HK-2 (cell line): ENCODE data around the gene MXD4.

Experiments
- DNase-seq: peaks from one replicate; pipeline ENCODE4 v3.0.0-alpha.2; 2018; ENCODE audit not compliant: unreplicated experiment

The MXD4 gene

GRCh38 chr4:2261853-2262144, at the start of gene MXD4:
Gene MXD4, minus strand, starts transcription at chr4:2262109. Its CDS starts 129 bp downstream, at chr4:2261980.
- DNase-seq = no peak

- DNase-seq = no peak
These were observed 45.0 kb upstream of the MXD4 start for GRCh38 chr4:2306773-2307410.

DNA sequence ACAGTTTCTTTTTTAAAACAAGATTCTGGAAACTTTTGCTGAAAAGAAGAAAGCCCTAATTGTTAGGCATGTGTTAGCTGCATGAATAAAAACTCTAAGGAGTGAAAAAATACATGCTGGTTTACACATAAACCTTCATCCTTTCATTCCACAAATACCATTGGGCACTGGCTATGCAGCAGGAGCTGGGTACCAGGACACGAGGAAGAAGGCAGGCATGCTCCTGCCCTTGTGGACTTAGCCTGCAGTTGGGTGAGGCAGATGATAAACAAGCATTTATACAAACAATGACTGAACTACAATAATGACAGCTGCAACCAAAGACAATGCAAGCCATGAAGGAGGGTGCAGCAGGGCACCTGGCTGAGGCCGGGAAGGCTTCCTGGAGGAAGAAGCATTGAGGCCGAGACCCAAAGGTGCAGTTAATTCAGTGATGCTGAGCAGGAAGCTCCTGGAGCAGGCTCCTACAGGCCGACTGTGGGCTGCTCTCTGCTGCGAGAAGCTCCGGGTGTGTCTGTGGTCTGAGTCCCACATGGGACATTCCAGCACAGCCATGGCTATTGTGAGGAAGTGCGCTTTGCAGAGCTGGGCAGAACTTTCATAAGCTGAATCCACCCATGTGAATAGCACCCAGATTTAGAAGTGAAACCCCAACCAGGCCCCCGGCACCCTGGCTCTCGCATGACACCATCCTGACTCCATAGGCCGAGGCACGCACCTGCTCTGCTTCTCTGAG, 44.0 kb upstream of the MXD4 start:
- DNase-seq = no peak

- no peak for DNase-seq
These were observed 43.1 kb upstream of the MXD4 start for GRCh38 chr4:2304877-2305561.

DNA sequence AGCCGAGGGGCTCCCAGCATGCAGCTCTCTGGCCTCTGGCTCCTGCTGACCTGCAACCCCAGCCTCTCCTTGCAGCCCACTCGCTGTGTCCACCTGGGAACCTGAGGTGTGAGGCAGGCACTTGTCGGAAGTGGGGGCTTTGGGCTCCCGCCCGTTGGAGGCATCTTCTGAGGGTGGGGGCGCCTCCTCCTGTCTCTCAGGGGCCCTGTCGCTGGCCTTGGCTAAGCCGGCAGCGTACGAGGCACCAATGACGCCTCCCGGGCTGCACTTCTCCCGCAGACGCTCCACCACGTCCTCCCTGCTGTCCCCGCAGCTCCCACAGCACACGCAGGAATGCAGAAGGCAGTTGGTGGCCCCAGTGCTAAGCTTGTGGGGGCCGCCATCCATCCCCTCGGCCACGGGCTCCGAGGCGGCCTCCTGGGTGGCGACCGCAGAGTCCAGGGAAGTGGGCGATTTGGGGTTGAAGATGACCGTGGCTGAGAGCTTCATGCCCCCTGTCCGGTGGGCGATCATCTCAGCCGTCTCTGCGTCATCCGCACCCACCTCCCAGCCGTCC, 42.5 kb upstream of the MXD4 start:
- no peak for DNase-seq

GRCh38 chr4:2303686-2304320, 41.9 kb upstream of the MXD4 start:
- DNase-seq = no peak

GRCh38 chr4:2303121-2303685, 41.3 kb upstream of the MXD4 start:
- DNase-seq = no peak

- no peak for DNase-seq
These were observed 40.6 kb upstream of the MXD4 start for GRCh38 chr4:2302387-2303119.

GRCh38 chr4:2301806-2302205, 39.9 kb upstream of the MXD4 start:
- no peak for DNase-seq

- no peak for DNase-seq
These were observed 39.3 kb upstream of the MXD4 start for GRCh38 chr4:2301225-2301642.

- no peak for DNase-seq
These were observed 38.7 kb upstream of the MXD4 start for GRCh38 chr4:2300431-2301224.

DNA sequence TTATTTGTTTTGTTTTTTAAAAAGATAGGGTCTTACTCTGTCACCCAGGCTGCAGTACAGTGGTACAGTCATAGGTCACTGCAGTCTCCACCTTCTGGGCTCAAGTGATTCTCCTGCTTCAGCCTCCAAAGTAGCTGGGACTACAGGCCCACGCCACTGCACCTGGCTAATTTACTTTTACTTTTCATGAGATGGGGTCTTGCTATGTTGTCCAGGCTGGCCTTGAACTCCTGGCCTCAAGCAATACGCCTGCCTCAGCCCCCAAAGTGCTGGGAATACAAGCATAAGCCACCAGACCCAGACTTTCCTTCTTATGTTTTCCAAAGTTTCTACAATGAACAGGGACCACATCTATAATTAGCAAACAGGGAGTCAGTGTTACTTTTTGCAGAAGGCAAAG, 37.9 kb upstream of the MXD4 start:
- DNase-seq = no peak

GRCh38 chr4:2298532-2298991, 36.7 kb upstream of the MXD4 start:
- DNase-seq = no peak

DNA sequence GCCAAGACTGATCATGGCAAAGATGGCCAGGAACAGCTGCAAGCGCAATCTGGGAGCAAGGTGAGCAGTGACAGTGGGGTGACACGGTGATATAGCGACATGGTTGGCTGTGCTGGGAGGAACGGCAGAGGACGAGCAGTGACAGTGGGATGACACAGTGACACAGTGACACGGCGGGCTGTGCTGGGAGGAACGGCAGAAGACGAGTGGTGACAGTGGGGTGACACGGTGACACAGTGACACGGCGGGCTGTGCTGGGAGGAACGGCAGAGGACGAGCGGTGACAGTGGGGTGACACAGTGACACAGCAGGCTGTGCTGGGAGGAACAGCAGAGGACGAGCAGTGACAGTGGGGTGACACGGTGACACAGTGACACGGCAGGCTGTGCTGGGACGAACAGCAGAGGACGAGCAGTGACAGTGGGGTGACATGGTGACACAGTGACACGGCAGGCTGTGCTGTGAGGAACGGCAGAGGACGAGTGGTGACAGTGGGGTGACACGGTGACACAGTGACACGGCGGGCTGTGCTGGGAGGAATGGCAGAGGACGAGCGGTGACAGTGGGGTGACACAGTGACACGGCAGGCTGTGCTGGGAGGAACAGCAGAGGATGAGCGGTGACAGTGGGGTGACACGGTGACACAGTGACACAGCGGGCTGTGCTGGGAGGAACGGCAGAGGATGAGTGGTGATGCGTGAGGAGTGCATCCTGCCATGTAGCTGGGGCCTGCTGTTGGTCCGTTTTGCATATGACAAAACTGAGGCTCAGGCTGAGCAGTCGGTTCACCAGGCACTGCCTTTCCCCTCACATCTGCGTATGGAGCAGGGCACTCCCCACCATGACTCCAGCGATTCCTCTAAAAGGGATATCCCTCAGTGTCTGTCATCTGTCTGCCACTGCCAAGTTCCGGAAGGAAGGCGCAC, 36.0 kb upstream of the MXD4 start:
- no peak for DNase-seq

DNA sequence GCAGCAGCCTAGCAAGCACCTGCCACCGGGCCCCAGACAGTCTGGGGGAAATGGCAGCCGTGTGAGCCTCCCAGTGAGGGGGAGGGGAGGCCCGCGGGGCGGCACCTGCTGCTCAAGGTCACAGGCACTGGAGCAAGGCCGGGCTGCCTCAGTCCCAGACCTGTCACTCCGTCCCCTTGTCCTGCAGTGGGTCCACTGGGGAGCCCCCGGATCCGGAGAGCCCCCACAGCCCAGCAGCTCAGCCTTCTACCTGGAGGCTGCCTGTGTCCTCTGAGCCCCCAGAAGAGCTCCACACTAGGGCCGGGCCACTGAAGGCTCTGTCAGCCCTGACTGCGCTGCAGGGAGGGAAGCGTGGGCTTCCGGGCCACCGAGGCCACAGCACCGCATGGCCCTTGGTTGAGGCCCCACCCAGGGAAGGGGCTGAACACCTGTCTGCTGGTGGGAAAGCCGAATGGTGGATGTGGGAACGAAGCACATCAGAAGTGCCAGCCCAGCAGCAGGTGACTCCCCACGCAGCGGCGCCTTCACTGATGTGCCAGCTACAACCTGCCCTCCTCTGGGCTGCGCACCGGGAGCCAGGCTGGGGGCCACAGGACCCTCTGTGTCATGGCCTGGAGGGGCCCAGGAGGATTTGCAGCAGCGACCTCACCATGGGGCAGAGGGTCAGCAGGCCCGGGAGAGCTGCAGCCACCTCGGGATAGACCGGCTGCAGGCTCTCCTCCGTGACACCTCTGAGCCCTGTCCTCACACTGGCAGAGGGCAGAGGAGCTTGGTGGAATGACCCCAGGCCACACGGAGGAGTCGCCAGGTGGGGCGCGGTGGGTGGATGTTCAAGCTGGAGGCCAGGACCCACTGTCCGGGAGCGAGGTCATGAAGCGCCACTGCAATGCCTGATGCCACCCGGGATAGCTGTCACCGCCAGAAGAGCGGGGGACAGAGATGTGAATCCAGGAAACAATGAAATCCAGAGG, 35.0 kb upstream of the MXD4 start:
- DNase-seq = no peak

GRCh38 chr4:2295900-2296442, 34.1 kb upstream of the MXD4 start:
- no peak for DNase-seq

DNA sequence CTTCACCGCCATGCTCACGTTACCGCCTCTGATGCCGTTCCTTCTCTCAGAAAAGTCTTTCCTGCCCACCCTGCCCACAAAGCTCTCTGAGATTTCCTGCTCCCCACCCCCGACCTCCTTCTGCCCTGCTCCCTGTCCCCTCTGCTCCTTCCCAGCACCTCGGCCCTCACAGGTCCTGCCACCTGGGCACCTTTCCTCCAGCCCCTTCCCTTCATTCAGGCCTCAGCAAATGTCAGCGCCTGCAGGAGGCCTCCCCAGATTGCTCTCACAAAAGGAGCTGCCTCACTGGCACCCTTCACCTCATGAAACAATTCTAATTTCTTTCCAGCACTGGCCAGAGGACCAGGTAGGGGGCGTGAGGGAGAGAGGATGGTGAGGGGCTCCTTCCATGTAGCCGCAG, 33.6 kb upstream of the MXD4 start:
- DNase-seq = no peak

- DNase-seq = no peak
These were observed 30.8 kb upstream of the MXD4 start for GRCh38 chr4:2292646-2293108.
